NCI-H187 (cell line): Measurements from ENCODE around the gene MMEL1.
A peak's percentile ranks its signal among the peaks of the same experiment; 100 is the strongest.
"Not testable (repeated sequence)": the region's sequence is repeated elsewhere in the genome, so short reads cannot be mapped to it uniquely, and the experiment has no call there.

Experiments used
- DNase-seq, 2 experiments: peaks; one replicate each; lab custom pipeline; 2025; lab: John Stamatoyannopoulos, UW

MMEL1 gene

GRCh38 chr1:2573250-2573920 lies 59.4 kb downstream of the MMEL1 start:
- no peak for DNase-seq

GRCh38 chr1:2571348-2571747 lies 61.5 kb downstream of the MMEL1 start:
- DNase-seq, result no peak

GRCh38 chr1:2570332-2570731 lies 62.5 kb downstream of the MMEL1 start:
- no peak for DNase-seq

- DNase-seq, result not testable (repeated sequence)
These were observed 63.1 kb downstream of the MMEL1 start for GRCh38 chr1:2569703-2570102.

GRCh38 chr1:2569060-2569459 lies 63.8 kb downstream of the MMEL1 start:
- DNase-seq, result no peak

GRCh38 chr1:2568187-2568816 lies 64.5 kb downstream of the MMEL1 start:
- not testable (repeated sequence) for DNase-seq

- DNase-seq, result no peak
These were observed 65.6 kb downstream of the MMEL1 start for GRCh38 chr1:2567083-2567679.

- DNase-seq, result no peak
These were observed 66.4 kb downstream of the MMEL1 start for GRCh38 chr1:2566101-2567045.

GRCh38 chr1:2564815-2565374 lies 67.9 kb downstream of the MMEL1 start:
- peak in 1 of 2 experiments; percentile 29 for DNase-seq

GRCh38 chr1:2564006-2564814 lies 68.6 kb downstream of the MMEL1 start:
- no peak for DNase-seq

- DNase-seq, result no peak
These were observed 69.6 kb downstream of the MMEL1 start for GRCh38 chr1:2563205-2563604.

GRCh38 chr1:2561898-2562895 lies 70.6 kb downstream of the MMEL1 start:
- DNase-seq, result no peak

- no peak for DNase-seq
These were observed 71.4 kb downstream of the MMEL1 start for GRCh38 chr1:2561446-2561845.

- no peak for DNase-seq
These were observed 72.3 kb downstream of the MMEL1 start for GRCh38 chr1:2560299-2561073.

GRCh38 chr1:2559509-2560298 lies 73.1 kb downstream of the MMEL1 start:
- DNase-seq, result no peak

GRCh38 chr1:2558861-2559260 lies 74.0 kb downstream of the MMEL1 start:
- no peak for DNase-seq

GRCh38 chr1:2558420-2558819 lies 74.4 kb downstream of the MMEL1 start:
- DNase-seq, result no peak
